B cell (primary cell): ENCODE measurements around the gene DYNLT4. TPM values are rescaled to one million over a fixed set of nuclear protein-coding genes. Genes with fewer than 3 reads are reported as not detected.

Source experiments
- ATAC-seq: fragments of 200-7000 bp; cut with Tn5 transposase; one replicate; pipeline ENCODE4 v1.10.0; 2021; ENCODE audit warnings: low read depth, mild to moderate bottlenecking, moderate number of reproducible peaks, moderate library complexity
- CTCF ChIA-PET: fragments of 350-600 bp; sonication (Branson Sonifier 250); formaldehyde crosslinking; loops from one replicate; lab custom pipeline; 2021; ENCODE audit warnings: antibody characterized with exemption, inconsistent platforms; lab: Charles Lee
- POLR2A ChIA-PET: fragments of 350-600 bp; sonication (Branson Sonifier 250); formaldehyde crosslinking; loops from one replicate; lab custom pipeline; 2021; ENCODE audit warnings: antibody characterized with exemption; lab: Charles Lee
- DNase-seq: peaks from one replicate; pipeline ENCODE4 v3.0.0; 2013
- H2AFZ ChIP-seq: 2 replicates; pipeline ENCODE4 v1.6.1; 2012; ENCODE audit warnings: mild to moderate bottlenecking, low read depth, low read length; ENCODE audit not compliant: insufficient read depth, poor library complexity, severe bottlenecking
- H3K27ac ChIP-seq, 2 donors: 1 replicate in 1 of 2; 2 replicates in 1 of 2; pipeline ENCODE4 v1.5.1; 2012 to 2013; ENCODE audit warnings: low read length in 2 of 2, mild to moderate bottlenecking in 2 of 2, moderate library complexity in 1 of 2
- H3K27me3 ChIP-seq, 4 experiments: fragments of 200-600 bp in 1 of 4; sonication (generic) in 1 of 4; replicated peaks in 1 of 4; 1 replicate in 2 of 4; 2 replicates in 2 of 4; pipeline versions ENCODE4 v1.6.1 to v1.7.0; 2013 to 2016; ENCODE audit warnings: low read length in 3 of 4, mild to moderate bottlenecking in 2 of 4, mixed read lengths in 1 of 4, moderate library complexity in 1 of 4; ENCODE audit not compliant: insufficient read depth in 4 of 4, control insufficient read depth in 3 of 4; ENCODE audit errors: control extremely low read depth in 1 of 4
- H3K36me3 ChIP-seq, 2 experiments: replicated peaks in 1 of 2; 1 replicate in 1 of 2; 2 replicates in 1 of 2; pipeline versions ENCODE4 v1.6.1 to v1.7.1; 2013; ENCODE audit warnings: low read length in 1 of 2; ENCODE audit not compliant: insufficient read depth in 2 of 2, control insufficient read depth in 1 of 2; ENCODE audit errors: control extremely low read depth in 1 of 2, extremely low read depth in 1 of 2
- H3K4me1 ChIP-seq, 2 donors: fragments of 200-600 bp in 1 of 2; sonication (generic) in 1 of 2; 1 replicate in 1 of 2; 2 replicates in 1 of 2; pipeline versions ENCODE4 v1.5.1 to v1.6.1; 2013 to 2017; ENCODE audit warnings: low read length in 2 of 2; ENCODE audit not compliant: control insufficient read depth in 2 of 2, insufficient read depth in 2 of 2
- H3K4me2 ChIP-seq: replicated peaks from 2 replicates; pipeline ENCODE3; 2012; ENCODE audit warnings: mild to moderate bottlenecking, low read depth, low read length; ENCODE audit not compliant: poor library complexity, severe bottlenecking
- H3K4me3 ChIP-seq, 5 experiments: fragments of 200-600 bp in 1 of 5; sonication (generic) in 1 of 5; 1 replicate in 3 of 5; 2 replicates in 2 of 5; pipeline versions ENCODE4 v1.5.1 to v1.7.0; 2011 to 2016; ENCODE audit warnings: low read length in 4 of 5, mild to moderate bottlenecking in 4 of 5, low read depth in 2 of 5, control low read depth in 1 of 5, moderate library complexity in 1 of 5; ENCODE audit not compliant: insufficient read depth in 1 of 5; ENCODE audit errors: control extremely low read depth in 1 of 5, extremely low read depth in 1 of 5
- H3K79me2 ChIP-seq: fragments of 200-600 bp; sonication (generic); one replicate; pipeline ENCODE4 v1.6.0; 2016; ENCODE audit warnings: low read length; ENCODE audit not compliant: control insufficient read depth, insufficient read depth
- H3K9ac ChIP-seq: fragments of 200-600 bp; sonication (generic); 2 replicates; pipeline ENCODE4 v1.6.1; 2017; ENCODE audit warnings: mild to moderate bottlenecking, low read length, moderate library complexity
- H3K9me3 ChIP-seq, 3 donors: one replicate each; pipeline versions ENCODE4 v1.6.1 to v1.7.1; 2013; ENCODE audit warnings: low read length in 2 of 3; ENCODE audit not compliant: control insufficient read depth in 2 of 3, insufficient read depth in 1 of 3; ENCODE audit errors: control extremely low read depth in 1 of 3
- H4K20me1 ChIP-seq: 2 replicates; pipeline ENCODE4 v1.6.0; 2012; ENCODE audit warnings: mild to moderate bottlenecking, low read length; ENCODE audit not compliant: insufficient read depth, control insufficient read depth, poor library complexity, severe bottlenecking
- H3K27ac Mint-ChIP-seq: one replicate; pipeline ENCODE4 v1.8.0; 2021; ENCODE audit warnings: mixed read lengths
- H3K27me3 Mint-ChIP-seq: one replicate; pipeline ENCODE4 v1.8.0; 2021; ENCODE audit warnings: mixed read lengths
- H3K4me1 Mint-ChIP-seq: one replicate; pipeline ENCODE4 v1.8.0; 2021; ENCODE audit warnings: mixed read lengths
- H3K4me3 Mint-ChIP-seq: one replicate; pipeline ENCODE4 v1.8.0; 2021; ENCODE audit warnings: mixed read lengths
- H3K9me3 Mint-ChIP-seq: one replicate; pipeline ENCODE4 v1.8.0; 2022; ENCODE audit warnings: mixed read lengths; ENCODE audit not compliant: insufficient read depth
- EZH2 ChIP-seq: IDR thresholded peaks from 2 replicates; pipeline ENCODE4 v1.6.1; 2012; ENCODE audit warnings: borderline replicate concordance, low read depth, mild to moderate bottlenecking, moderate library complexity, low read length; ENCODE audit not compliant: insufficient read depth, poor library complexity, severe bottlenecking
- whole genome bisulfite sequencing: methylation state at CpG from one replicate; pipeline ENCODE4 v1.1.5; 2013; ENCODE audit warnings: missing lambda C conversion rate; ENCODE audit not compliant: insufficient coverage; 5-methylcytosine and 5-hydroxymethylcytosine counted together
- intact Hi-C: fragments of 100-400 bp; cut with micrococcal nuclease; formaldehyde crosslinking; loops from one replicate; pipeline ENCODE4 v1.10.0; 2022
- polyA plus RNA-seq: library from polyadenylated mRNA; depleted of rRNA; stranded (reverse); fragments of >200 nt; gene quantifications from 2 replicates; pipeline ENCODE4 v1.2.3, GENCODE V29; 2012
- total RNA-seq, 2 donors: library from RNA; stranded (reverse); fragments of 120-200 nt in 1 of 2; gene quantifications; 1 replicate in 1 of 2; 2 replicates in 1 of 2; pipeline versions ENCODE4 v1.2.3 to v1.2.4, GENCODE V29; 2013 to 2022
- TF ChIP-seq, protein P1 (sequence below): fragments of 200-600 bp; IDR thresholded peaks from one replicate; pipeline ENCODE4 v1.8.0; 2022; ENCODE audit warnings: antibody characterized with exemption, mild to moderate bottlenecking

Gene DYNLT4
- total and polyA plus RNA-seq, 2 donors (not counting 1 experiment from before 2014, with no cell fraction given), result 0.19 to 0.39 TPM

DNA sequence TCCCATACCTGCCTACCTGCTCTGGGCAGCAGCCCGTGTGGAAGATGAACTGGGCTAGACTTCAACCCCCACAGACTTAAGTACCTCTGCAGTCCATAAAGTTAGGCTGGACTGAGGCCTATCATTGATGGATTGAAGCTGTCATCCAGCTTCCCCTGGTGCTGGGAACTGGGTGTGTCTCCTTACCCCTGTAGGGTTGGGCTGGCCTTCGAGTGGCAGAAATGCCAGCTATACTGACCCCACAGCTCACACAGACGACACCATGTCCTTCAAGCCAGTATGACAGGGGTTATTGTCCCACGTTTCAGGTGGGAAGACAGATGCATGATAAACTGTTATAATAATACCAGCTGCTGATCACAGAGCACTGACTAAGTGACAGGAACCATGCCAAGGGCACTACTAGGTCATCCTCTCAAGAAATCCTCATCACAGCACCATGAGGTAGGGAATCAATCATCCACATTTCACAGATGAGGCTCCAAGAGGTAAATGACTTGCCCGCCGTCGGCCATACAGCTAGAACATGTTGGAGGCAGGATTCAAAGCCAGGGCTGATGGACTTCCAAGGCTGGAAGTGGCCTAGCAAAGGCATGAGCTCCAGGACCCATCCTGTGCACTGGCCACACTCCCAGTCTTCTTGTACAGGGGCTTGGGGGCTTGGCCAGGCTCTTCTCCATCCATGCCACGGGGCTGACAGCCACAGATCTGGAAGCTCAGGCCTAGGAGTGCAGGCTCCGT lies 18.9 kb downstream of the DYNLT4 start, which contains the start of gene BEST4:
Gene BEST4 (minus strand): TSS at position 51 of the 741 bp plus-strand sequence. CDS start 465 bp downstream, outside the sequence.
- Histone ChIP-seq H3K4me2 (no peak within 1 kb of the TSS), H4K20me1 (no peaks in the 10 kb centered on the region), H2AFZ (no peak within 1 kb of the TSS), H3K36me3 (no peaks in the 10 kb centered on the region), H3K4me3 (no peak within 1 kb of the TSS), H3K9me3 (no peaks in the 10 kb centered on the region), H3K27ac (peak within 1 kb of the TSS in 1 of 2 donors; percentile 47), H3K79me2 (no peaks in the 10 kb centered on the region), H3K9ac (no peak within 1 kb of the TSS), H3K27me3 (no peaks in the 10 kb centered on the region), H3K4me1 (peaks cover 22 to 32% of the 10 kb centered on the region in 2 donors)
- WGBS, result 88% methylated on average over 8 of the region's 9 CpGs
- Mint-ChIP-seq H3K4me1 (peaks cover 28% of the 10 kb centered on the region), H3K27ac (peak within 1 kb of the TSS; percentile 78), H3K9me3 (no peaks in the 10 kb centered on the region), H3K27me3 (no peaks in the 10 kb centered on the region), H3K4me3 (no peak within 1 kb of the TSS)
- no peak for ATAC-seq
- intact Hi-C loops, result loop anchor here (5.0 kb wide), 2 partner anchors 199 to 899 kb away; partner anchors contain the start of genes EIF2B3, GPBP1L1 and TMEM69
- no peak for DNase-seq
- CTCF ChIA-PET, result interaction anchor here (0.6 to 5.5 kb wide), 6 partner anchors 11 to 551 kb away, joined by 3 to 44 read pairs (median 6); partner anchors contain the start of genes MUTYH, PLK3, RNU5D-1 and RPS8
- TF ChIP-seq EZH2, result no peak
- TF ChIP-seq, protein P1, sequence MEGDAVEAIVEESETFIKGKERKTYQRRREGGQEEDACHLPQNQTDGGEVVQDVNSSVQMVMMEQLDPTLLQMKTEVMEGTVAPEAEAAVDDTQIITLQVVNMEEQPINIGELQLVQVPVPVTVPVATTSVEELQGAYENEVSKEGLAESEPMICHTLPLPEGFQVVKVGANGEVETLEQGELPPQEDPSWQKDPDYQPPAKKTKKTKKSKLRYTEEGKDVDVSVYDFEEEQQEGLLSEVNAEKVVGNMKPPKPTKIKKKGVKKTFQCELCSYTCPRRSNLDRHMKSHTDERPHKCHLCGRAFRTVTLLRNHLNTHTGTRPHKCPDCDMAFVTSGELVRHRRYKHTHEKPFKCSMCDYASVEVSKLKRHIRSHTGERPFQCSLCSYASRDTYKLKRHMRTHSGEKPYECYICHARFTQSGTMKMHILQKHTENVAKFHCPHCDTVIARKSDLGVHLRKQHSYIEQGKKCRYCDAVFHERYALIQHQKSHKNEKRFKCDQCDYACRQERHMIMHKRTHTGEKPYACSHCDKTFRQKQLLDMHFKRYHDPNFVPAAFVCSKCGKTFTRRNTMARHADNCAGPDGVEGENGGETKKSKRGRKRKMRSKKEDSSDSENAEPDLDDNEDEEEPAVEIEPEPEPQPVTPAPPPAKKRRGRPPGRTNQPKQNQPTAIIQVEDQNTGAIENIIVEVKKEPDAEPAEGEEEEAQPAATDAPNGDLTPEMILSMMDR, result no peak
- POLR2A ChIA-PET, result interaction anchor here (0.6 to 2.8 kb wide), 4 partner anchors 18 to 224 kb away, joined by 4 to 12 read pairs (median 6); partner anchors contain the start of gene UROD
